HG02938 (cell line): ENCODE measurements around the gene AGPS.
"Not testable (repeated sequence)": the region's sequence is repeated elsewhere in the genome, so short reads cannot be mapped to it uniquely, and the experiment has no call there.

Experiments
- ATAC-seq: cut with Tn5 transposase; IDR thresholded peaks from one replicate; pipeline ENCODE4 v1.9.1; 2021; ENCODE audit warnings: mild to moderate bottlenecking, moderate library complexity; ENCODE audit not compliant: unreplicated experiment

Gene AGPS

DNA sequence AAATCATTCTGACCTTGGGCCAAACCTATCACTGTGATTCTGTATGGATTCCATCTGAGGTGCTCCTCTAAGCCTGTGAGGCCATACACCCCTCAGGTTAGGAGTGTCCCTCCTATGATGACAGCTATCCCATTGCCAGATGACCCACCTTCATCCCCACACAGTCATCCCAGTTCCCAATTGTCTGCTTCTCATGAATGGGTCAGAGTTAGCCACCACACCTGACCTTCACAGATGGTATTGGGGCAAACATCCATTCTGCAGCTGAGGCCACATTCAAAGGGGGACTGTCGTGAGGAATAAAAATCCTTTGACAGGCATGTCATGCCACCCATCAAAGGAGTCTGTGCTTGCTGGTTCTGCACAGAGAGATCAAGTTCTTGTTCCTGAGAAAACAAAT lies 155.2 kb downstream of the AGPS start:
- no peak for ATAC-seq

GRCh38 chr2:177548636-177549035 lies 156.1 kb downstream of the AGPS start:
- no peak for ATAC-seq

GRCh38 chr2:177549171-177549570 lies 156.6 kb downstream of the AGPS start:
- no peak for ATAC-seq

DNA sequence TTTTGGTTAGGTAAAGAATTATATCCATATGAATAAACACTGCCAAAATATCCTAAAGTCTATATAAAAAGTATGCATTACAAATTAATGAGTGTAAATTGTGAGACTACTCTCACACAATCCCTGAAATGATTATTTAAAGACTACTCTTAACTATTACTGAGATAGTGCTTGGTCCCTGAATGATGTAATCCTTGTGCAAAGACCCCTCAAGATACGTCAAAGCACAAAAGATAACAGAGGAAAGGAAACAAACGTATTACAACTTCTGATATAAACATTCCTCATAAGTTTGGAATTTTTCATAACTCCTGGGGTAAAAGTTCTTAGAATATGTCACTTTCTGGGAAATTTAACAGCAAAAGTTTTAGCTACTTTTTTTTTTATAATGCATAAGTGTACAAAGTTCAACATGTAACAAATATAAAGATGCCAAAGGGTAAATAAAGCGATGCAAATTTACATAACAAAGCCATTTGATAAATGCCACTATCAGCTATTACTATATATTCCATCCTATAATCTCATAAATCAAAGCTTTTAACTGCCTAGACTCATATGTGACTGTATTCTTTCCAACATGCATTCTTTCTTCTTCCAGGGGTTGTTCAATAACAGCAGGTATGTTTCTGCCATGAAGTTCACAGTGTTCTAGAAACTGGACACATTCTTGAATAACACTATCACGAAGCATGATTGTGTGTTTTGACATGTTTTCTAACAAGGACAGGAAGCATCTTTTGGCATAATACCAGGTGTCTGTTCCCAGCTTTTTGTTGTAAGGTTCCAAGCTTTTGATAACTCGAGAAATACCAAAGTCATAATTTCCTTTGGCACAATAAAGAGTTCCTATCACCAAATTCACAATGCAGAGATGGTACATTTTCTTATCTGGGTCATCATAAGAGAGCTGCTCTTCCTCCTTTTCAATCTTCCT lies 158.0 kb downstream of the AGPS start:
- no peak for ATAC-seq

- not testable (repeated sequence) for ATAC-seq
Measured at GRCh38 chr2:177551360-177551759, 158.8 kb downstream of the AGPS start.

DNA sequence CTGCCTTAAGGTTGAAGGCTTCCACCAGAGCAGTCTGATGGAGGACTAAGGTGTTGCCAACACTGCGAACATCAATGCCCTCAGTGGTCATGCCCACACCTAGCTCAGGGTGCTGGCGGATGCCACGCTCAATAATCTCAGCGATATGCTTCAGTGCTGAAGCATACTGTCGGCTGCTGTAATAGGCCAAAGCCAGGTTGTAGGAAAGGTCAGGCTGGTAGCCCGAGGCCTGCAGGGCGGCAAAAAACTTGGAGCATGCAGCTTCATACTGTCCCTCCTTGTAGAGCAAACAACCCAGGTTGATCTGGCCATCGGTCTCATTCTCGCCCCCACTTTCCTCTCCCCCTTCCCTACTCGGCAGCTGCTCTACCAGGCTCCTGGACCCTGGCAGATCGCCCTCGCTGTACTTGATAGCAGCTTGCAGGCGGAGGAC lies 159.4 kb downstream of the AGPS start:
- ATAC-seq = no peak

DNA sequence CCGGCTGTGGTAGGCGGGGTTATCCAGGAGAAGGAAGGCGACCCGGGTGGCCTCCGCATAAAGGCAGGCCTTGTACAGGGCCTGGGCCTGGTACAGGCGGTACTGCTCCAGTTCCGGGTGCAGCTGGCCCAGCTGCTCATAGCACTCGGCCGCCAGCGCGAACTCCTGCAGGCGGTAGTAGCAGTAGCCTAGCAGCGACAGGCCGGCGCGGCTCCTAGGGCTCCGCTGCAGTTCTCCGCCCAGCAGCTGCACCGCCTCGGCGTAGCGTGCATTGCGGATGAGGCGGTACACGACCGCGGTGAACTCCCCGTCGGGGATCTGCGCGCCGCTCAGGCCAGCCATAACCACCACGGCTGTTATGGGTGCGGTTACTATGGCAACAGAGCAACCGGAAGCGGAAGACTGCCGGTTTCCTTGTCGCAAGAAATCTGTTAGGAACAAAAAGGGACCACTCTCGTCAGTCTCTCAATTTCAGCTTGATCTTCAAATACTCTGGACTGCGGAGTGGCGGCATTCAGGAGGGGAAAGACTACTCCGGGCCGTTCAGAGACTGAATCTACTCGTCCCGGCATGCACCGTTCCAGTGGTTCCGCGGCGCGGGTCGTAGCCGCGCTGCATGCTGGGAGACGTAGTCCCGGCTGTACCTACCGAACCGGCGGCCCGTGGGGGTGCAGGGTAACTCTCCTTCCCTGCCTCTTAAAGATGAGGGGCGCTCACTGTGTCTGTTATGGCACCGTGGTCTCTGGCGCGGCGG lies 160.0 kb downstream of the AGPS start:
- peak; percentile 92 for ATAC-seq

DNA sequence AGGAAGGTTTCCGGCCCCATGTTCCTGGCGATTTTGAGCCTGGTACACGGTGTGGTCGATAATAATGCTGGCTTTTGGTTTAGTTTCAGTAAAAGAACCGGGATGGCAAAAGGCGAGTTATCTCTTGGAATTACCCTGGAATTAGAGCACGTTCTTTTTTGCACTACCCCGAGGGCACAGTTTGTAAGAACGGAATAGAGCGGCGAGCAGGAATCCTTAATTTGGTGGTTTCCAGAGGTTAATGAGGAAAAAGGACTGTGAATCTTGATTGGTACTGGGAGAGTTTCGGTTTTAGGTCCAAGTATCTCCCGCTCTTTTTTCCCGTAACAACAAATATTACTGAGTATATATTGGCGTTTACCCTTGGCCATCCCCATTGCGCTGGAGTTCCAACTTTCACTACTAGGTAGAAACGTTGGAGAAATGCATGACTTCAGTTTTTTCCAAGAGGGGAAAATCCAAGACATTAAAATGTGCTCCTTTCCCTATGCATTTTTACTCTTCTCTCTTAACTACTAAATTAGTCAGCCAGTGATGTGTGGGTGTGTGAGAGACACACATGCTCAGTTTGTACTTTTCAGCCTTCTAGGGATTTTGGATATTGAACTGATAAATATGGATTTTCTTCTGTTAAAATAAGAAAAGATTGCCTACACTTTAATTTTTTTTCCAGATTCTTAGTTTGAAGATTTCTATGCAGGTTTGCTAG lies 160.8 kb downstream of the AGPS start:
- no peak for ATAC-seq

GRCh38 chr2:177554365-177554764 lies 161.8 kb downstream of the AGPS start:
- no peak for ATAC-seq

- ATAC-seq = no peak
Measured at GRCh38 chr2:177556153-177556552, 163.6 kb downstream of the AGPS start.

- ATAC-seq = no peak
Measured at GRCh38 chr2:177557794-177558193, 165.2 kb downstream of the AGPS start.

GRCh38 chr2:177559638-177560037 lies 167.1 kb downstream of the AGPS start:
- ATAC-seq = no peak

DNA sequence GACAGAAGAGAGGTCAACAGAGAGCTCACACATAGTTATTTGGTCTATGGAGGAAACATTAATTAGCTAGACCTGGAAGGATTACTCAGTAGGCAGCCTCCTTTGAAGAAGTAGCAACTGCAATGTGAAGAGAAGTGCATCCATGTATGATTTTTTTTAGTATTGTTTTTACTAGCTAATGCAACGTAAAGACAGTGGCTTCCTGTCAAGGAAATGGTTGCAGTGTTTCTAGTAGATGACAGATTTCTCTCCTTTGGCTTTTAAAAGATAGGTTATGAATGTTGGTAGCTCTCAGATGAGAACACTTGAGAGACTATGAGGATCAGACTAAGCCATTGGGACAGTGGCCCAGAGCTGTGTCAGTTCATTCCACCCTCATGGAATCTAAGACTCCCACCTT lies 175.8 kb downstream of the AGPS start:
- no peak for ATAC-seq

- ATAC-seq = no peak
Measured at GRCh38 chr2:177568893-177569292, 176.3 kb downstream of the AGPS start.

GRCh38 chr2:177572236-177572671 lies 179.7 kb downstream of the AGPS start:
- ATAC-seq = no peak

GRCh38 chr2:177573120-177573519 lies 180.5 kb downstream of the AGPS start:
- no peak for ATAC-seq

DNA sequence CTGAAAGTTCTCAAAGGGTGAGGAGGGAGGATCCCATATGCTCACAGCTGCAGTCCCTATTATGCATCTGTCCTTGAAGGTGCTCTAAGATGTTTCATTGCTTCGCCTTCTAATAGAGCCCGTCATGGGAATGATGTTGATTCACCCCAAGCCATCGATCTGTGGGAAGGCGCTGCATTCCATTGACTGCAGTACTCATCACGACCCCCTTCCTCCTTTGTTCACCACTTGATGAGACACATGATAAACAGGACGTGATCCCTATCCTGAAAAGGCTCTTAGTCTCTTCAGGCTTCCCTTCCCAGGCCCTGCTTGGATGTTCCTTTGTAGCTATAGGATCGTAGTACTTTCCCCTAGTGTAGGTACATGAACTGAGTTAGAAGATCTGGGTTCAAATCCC lies 181.8 kb downstream of the AGPS start:
- ATAC-seq = no peak

- no peak for ATAC-seq
Measured at GRCh38 chr2:177575358-177575757, 182.8 kb downstream of the AGPS start.

DNA sequence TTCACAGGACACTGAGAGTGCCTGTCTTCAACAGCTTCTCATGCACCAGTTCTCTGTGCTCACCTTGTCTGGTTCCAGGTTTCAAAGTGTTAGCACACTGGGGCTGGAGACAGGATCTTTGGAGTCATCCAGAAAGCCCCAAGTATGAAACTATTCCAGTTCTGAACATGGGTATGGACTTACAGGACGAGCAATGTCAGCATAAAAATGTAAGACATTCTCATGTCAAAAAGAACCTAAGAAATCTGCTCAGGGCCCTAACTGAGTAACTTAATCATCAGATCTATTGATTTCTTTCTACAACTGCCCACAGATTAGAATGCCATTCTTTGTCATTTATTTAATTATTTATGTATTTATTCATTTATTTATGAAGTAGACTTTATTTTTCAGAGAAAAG lies 184.5 kb downstream of the AGPS start:
- ATAC-seq = no peak

- no peak for ATAC-seq
Measured at GRCh38 chr2:177578454-177578853, 185.9 kb downstream of the AGPS start.

GRCh38 chr2:177579486-177580036 lies 187.0 kb downstream of the AGPS start:
- no peak for ATAC-seq
